Stimulated activated CD4-positive, alpha-beta T cell treated with anti-CD3 and anti-CD28 coated beads, TNF-alpha, amount 100 ng/mL, for 4 hours (primary cell): Measurements from ENCODE around the gene WWOX.

Source experiments
- DNase-seq, 3 experiments: peaks; one replicate each; pipeline ENCODE4 v3.0.0-alpha.2; 2020; ENCODE audit warnings: low read depth in 3 of 3

The WWOX gene

GRCh38 chr16:78952630-78953029, 853.2 kb downstream of the WWOX start:
- no peak for DNase-seq

- DNase-seq: no peak
Observed at GRCh38 chr16:78953526-78953925, 854.1 kb downstream of the WWOX start.

- no peak for DNase-seq
Observed at GRCh38 chr16:78955206-78955605, 855.8 kb downstream of the WWOX start.

- no peak for DNase-seq
Observed at GRCh38 chr16:78956859-78957258, 857.4 kb downstream of the WWOX start.

GRCh38 chr16:78957317-78958100, 858.1 kb downstream of the WWOX start:
- DNase-seq: peak in 1 of 3 experiments; percentile 6

- DNase-seq: no peak
Observed at GRCh38 chr16:78961464-78961863, 862.0 kb downstream of the WWOX start.

GRCh38 chr16:78962457-78962929, 863.0 kb downstream of the WWOX start:
- no peak for DNase-seq

- DNase-seq: no peak
Observed at GRCh38 chr16:78967948-78968347, 868.5 kb downstream of the WWOX start.

- DNase-seq: no peak
Observed at GRCh38 chr16:78969721-78970120, 870.3 kb downstream of the WWOX start.

GRCh38 chr16:78970650-78971049, 871.2 kb downstream of the WWOX start:
- no peak for DNase-seq

GRCh38 chr16:78972006-78972405, 872.6 kb downstream of the WWOX start:
- DNase-seq: no peak

- no peak for DNase-seq
Observed at GRCh38 chr16:78972986-78973385, 873.5 kb downstream of the WWOX start.

- no peak for DNase-seq
Observed at GRCh38 chr16:78976212-78976611, 876.8 kb downstream of the WWOX start.

- no peak for DNase-seq
Observed at GRCh38 chr16:78980825-78981224, 881.4 kb downstream of the WWOX start.

- DNase-seq: no peak
Observed at GRCh38 chr16:78982096-78982744, 882.8 kb downstream of the WWOX start.

GRCh38 chr16:78984324-78984723, 884.9 kb downstream of the WWOX start:
- DNase-seq: no peak

GRCh38 chr16:78984887-78985464, 885.5 kb downstream of the WWOX start:
- no peak for DNase-seq

GRCh38 chr16:78985716-78986605, 886.5 kb downstream of the WWOX start:
- no peak for DNase-seq

- no peak for DNase-seq
Observed at GRCh38 chr16:78987666-78988065, 888.2 kb downstream of the WWOX start.

- DNase-seq: no peak
Observed at GRCh38 chr16:78988361-78988969, 889.0 kb downstream of the WWOX start.

- DNase-seq: no peak
Observed at GRCh38 chr16:78990309-78990701, 890.9 kb downstream of the WWOX start.
